H1 (cell line): ENCODE results near the gene GMEB2. TPM values are rescaled to one million over a fixed set of nuclear protein-coding genes. Genes with fewer than 3 reads are reported as not detected.

Experiments
- ASH2L ChIP-seq: fragments of 200-600, 300-600 bp; sonication (generic); IDR thresholded peaks from one replicate; pipeline ENCODE4 v1.7.1; 2017; ENCODE audit warnings: low read length
- POLR2AphosphoS5 ChIP-seq: IDR thresholded peaks from 2 replicates; pipeline ENCODE4 v1.6.1; 2011; ENCODE audit warnings: low read depth, low read length
- RNF2 ChIP-seq: fragments of 200-900, 300-1000 bp; sonication (generic); IDR thresholded peaks from 2 replicates; pipeline ENCODE4 v1.7.1; 2016; ENCODE audit warnings: borderline replicate concordance, low read depth, mild to moderate bottlenecking, antibody characterized with exemption, low read length; ENCODE audit not compliant: poor library complexity, severe bottlenecking; ENCODE audit errors: missing control alignments
- polyA plus RNA-seq, 7 experiments: library from polyadenylated mRNA; depleted of rRNA in 3 of 7; stranded (reverse) in 5 of 7; unstranded in 2 of 7; fragments of >200 nt in 5 of 7; fragments of 200-250 nt in 2 of 7; gene quantifications; 1 replicate in 5 of 7; 2 replicates in 1 of 7; 4 replicates in 1 of 7; pipeline versions ENCODE4 v1.2.1 to v1.2.3, GENCODE V29; 2011 to 2013; ENCODE audit warnings: missing spikeins in 2 of 7, mixed read lengths in 2 of 7
- total RNA-seq: library from RNA; stranded (reverse); fragmentation: NEBNext Ultra II Directional; extraction: Animal tissue kit (Norgen Biotek cat#: 25700); gene quantifications from 2 replicates; pipeline ENCODE4 v1.2.1, GENCODE V29; 2021

GMEB2 gene
- total and polyA plus RNA-seq, 2 of the 8 experiments (the other 6 are each of a cell fraction or from before 2014, with no cell fraction given): 12.9 to 14.2 TPM

- TF ChIP-seq POLR2AphosphoS5 (no peak), ASH2L (no peak), RNF2 (no peak)
- TF ChIP-seq, all 59 proteins: peak for 0
Measured at GRCh38 chr20:63619086-63619485, 7.8 kb downstream of the GMEB2 start (continued).
